GM23338 (cell line): Measurements from ENCODE around the gene JDP2.

Experiments
- CREB1 ChIP-seq: fragments of 250-450 bp; sonication (Bioruptor Pico); IDR thresholded peaks from 2 replicates; pipeline ENCODE4 v1.5.0; 2020; ENCODE audit warnings: low read depth, mild to moderate bottlenecking, moderate library complexity
- CTCF ChIP-seq, 2 experiments: fragments of 200-600 bp in 1 of 2; sonication (generic) in 1 of 2; conservative IDR thresholded peaks; 2 replicates each; pipeline versions ENCODE4 v1.5.1 to v1.6.1; 2016 to 2017; ENCODE audit warnings: antibody characterized with exemption in 2 of 2, low read depth in 2 of 2, mild to moderate bottlenecking in 2 of 2, moderate library complexity in 1 of 2
- ETS1 ChIP-seq: IDR thresholded peaks from 2 replicates; pipeline ENCODE4 v1.6.1; 2016; ENCODE audit warnings: antibody characterized with exemption
- EZH2 ChIP-seq: fragments of 200-600 bp; sonication (generic); IDR thresholded peaks from one replicate; pipeline ENCODE4 v1.8.0; 2017; ENCODE audit warnings: antibody characterized with exemption, mild to moderate bottlenecking, low read depth; ENCODE audit not compliant: unreplicated experiment
- EZH2phosphoT487 ChIP-seq: fragments of 200-600 bp; sonication (generic); IDR thresholded peaks from one replicate; pipeline ENCODE4 v1.8.1; 2018; ENCODE audit warnings: antibody characterized with exemption; ENCODE audit not compliant: unreplicated experiment
- JUNB ChIP-seq: IDR thresholded peaks from one replicate; pipeline ENCODE4 v1.6.1; 2016; ENCODE audit warnings: antibody characterized with exemption; ENCODE audit not compliant: unreplicated experiment
- POLR2AphosphoS5 ChIP-seq: IDR thresholded peaks from 2 replicates; pipeline ENCODE4 v1.6.1; 2016; ENCODE audit warnings: antibody characterized with exemption, low read depth
- REST ChIP-seq: IDR thresholded peaks from one replicate; pipeline ENCODE4 v1.6.1; 2018; ENCODE audit warnings: antibody characterized with exemption; ENCODE audit not compliant: unreplicated experiment
- STAT1 ChIP-seq: IDR thresholded peaks from one replicate; pipeline ENCODE4 v1.6.1; 2016; ENCODE audit warnings: antibody characterized with exemption; ENCODE audit not compliant: unreplicated experiment
- ZNF114 ChIP-seq: fragments of 250-450 bp; sonication (Bioruptor Pico); IDR thresholded peaks from 2 replicates; pipeline ENCODE4 v1.5.0; 2020; ENCODE audit warnings: mild to moderate bottlenecking, moderate library complexity
- ZNF331 ChIP-seq: fragments of 250-450 bp; sonication (Bioruptor Pico); IDR thresholded peaks from 2 replicates; pipeline ENCODE4 v1.5.0; 2020; ENCODE audit warnings: low read depth, mild to moderate bottlenecking, moderate library complexity
- ZNF462 ChIP-seq: fragments of 250-450 bp; sonication (Bioruptor Pico); IDR thresholded peaks from 2 replicates; pipeline ENCODE4 v1.5.0; 2020; ENCODE audit warnings: mild to moderate bottlenecking, moderate library complexity

GRCh38 chr14:75494896-75495295 is 67.1 kb downstream of the JDP2 start:
- TF ChIP-seq CTCF (conservative IDR thresholded peaks at IDR 0.05; ENCODE audit: low read depth in 2 of 2) = no peak
- no peak for TF ChIP-seq POLR2AphosphoS5
- TF ChIP-seq REST = no peak
- TF ChIP-seq EZH2 = no peak
- TF ChIP-seq CREB1 (CRISPR knock-in tag) = no peak
- no peak for TF ChIP-seq EZH2phosphoT487
- TF ChIP-seq JUNB = no peak
- TF ChIP-seq ZNF331 (CRISPR knock-in tag) = no peak
- TF ChIP-seq ZNF114 (CRISPR knock-in tag) = no peak
- no peak for TF ChIP-seq ETS1
- no peak for TF ChIP-seq ZNF462 (CRISPR knock-in tag)
- TF ChIP-seq STAT1 = no peak
